ENCODE measurements around the gene ADRA2C. TPM values are rescaled to one million over a fixed set of nuclear protein-coding genes. Genes with fewer than 3 reads are reported as not detected.

Gene ADRA2C
- total RNA-seq, 1 experiment from 2014 or later, result 2.4 TPM

DNA sequence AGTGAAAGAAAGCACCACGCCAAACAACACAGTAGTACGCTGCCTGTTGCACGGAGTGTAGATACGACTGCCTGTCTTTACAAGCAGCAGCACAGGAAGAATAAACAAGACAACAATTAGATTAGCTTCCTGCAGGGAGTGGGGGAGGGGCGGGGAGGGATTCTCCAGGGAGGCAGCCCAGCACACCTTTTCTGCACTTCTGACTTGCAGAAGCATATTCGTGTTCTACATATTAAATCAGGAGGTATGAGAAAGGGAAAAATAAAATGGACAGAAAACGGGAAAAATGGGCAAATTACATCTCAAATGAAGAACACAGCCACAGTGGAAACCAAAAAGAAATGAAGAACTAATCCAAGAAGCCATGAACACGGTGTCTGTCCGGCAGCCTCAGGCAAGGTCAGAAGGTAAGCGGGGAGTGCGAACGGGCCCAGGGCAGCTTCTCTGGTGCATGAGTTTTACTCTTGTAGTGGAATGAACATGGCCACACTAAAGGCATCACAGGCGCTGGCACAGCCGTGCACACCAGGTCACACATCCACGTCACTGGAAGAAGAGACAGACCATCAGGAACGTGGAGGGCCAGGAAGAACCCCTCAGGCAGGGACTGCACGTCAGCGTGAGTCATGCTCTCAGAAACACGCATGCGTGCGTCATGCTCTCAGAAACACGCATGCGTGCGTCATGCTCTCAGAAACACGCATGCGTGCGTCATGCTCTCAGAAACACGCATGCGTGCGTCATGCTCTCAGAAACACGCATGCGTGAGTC is 20.1 kb upstream of the ADRA2C start:
- intact Hi-C loops (cut with micrococcal nuclease; ENCODE audit: unreplicated experiment), result no loop called here
- Mint-ChIP-seq H3K4me3 (ENCODE audit: low read depth, unreplicated experiment) (no peak overlapping the region), H3K36me3 (ENCODE audit: insufficient read depth, unreplicated experiment) (no peaks in the 10 kb centered on the region), H3K9me3 (ENCODE audit: low read depth, unreplicated experiment) (no peaks in the 10 kb centered on the region), H3K27me3 (ENCODE audit: unreplicated experiment) (peaks cover 67% of the 10 kb centered on the region), H3K4me1 (ENCODE audit: low read depth, unreplicated experiment) (no peaks in the 10 kb centered on the region), H3K27ac (ENCODE audit: unreplicated experiment) (no peak overlapping the region)
- DNase-seq, result no peak
- TF ChIP-seq, protein P1, sequence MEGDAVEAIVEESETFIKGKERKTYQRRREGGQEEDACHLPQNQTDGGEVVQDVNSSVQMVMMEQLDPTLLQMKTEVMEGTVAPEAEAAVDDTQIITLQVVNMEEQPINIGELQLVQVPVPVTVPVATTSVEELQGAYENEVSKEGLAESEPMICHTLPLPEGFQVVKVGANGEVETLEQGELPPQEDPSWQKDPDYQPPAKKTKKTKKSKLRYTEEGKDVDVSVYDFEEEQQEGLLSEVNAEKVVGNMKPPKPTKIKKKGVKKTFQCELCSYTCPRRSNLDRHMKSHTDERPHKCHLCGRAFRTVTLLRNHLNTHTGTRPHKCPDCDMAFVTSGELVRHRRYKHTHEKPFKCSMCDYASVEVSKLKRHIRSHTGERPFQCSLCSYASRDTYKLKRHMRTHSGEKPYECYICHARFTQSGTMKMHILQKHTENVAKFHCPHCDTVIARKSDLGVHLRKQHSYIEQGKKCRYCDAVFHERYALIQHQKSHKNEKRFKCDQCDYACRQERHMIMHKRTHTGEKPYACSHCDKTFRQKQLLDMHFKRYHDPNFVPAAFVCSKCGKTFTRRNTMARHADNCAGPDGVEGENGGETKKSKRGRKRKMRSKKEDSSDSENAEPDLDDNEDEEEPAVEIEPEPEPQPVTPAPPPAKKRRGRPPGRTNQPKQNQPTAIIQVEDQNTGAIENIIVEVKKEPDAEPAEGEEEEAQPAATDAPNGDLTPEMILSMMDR (IDR thresholded peaks at IDR 0.05; ENCODE audit: unreplicated experiment), result no peak
- CTCF ChIA-PET, result no interaction called here
- BruUV-seq (replicated peaks), result no TSS peak

DNA sequence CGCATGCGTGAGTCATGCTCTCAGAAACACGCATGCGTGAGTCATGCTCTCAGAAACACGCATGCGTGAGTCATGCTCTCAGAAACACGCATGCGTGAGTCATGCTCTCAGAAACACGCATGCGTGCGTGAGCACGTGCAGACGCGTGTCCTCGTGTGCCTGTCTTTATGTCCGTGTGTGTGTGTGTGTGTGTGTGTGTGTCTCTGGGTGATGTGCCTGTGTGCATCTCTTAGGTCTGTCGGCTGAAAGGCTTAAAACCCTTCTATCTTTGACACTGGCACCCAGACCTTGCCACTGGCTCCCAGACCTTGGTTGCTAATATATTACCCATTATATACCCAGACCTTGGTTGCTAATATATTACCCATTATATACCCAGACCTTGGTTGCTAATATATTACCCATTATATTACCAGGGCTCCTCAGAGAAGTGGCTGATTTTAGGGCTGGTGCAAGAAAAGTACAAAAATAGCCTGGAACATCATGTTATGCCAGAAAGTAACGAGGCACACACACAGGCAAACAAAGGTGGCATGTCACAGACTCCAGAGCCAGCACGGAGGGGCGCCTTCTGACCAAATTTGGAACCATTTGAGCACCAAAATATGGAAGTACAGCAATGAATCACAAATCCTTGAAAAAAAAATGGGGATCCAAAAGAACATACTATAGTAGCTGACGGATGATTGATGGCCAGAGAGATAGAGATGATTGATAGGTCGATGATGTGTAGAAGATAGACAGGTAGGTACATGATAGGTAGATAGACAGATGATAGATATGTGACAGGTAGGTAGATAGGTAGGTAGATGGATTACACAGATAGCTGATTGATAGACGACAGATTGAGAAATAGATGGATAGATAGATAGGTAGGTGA is 19.2 kb upstream of the ADRA2C start:
- intact Hi-C loops (cut with micrococcal nuclease; ENCODE audit: unreplicated experiment), result no loop called here
- CTCF ChIA-PET, result interaction anchor here (0.6 to 0.7 kb wide), 2 partner anchors 33 to 632 kb away, joined by 3 read pairs; no protein-coding TSS in a partner anchor
- peak; percentile 6 for DNase-seq
- Mint-ChIP-seq H3K4me1 (ENCODE audit: low read depth, unreplicated experiment) (no peaks in the 10 kb centered on the region), H3K27ac (ENCODE audit: unreplicated experiment) (no peak overlapping the region), H3K27me3 (ENCODE audit: unreplicated experiment) (peaks cover 68% of the 10 kb centered on the region), H3K9me3 (ENCODE audit: low read depth, unreplicated experiment) (no peaks in the 10 kb centered on the region), H3K4me3 (ENCODE audit: low read depth, unreplicated experiment) (no peak overlapping the region), H3K36me3 (ENCODE audit: insufficient read depth, unreplicated experiment) (no peaks in the 10 kb centered on the region)
- TF ChIP-seq, protein P1 (IDR thresholded peaks at IDR 0.05; ENCODE audit: unreplicated experiment), result no peak
- BruUV-seq (replicated peaks), result no TSS peak

DNA sequence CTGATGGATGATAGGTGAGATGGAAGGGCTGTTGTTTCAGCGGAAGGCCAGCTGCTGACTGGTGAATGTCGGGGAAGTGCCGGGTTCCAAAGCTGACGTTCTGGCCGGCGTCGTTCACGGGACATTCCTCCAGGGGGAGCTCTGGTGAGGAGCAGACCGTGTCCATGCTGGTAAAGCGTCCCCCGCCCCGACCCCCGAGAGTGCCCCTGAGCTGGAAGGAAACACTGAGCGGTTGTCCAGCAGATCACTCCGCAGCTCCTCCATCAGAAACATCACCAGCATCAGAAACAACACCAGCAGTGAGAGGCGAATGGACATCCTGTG is 18.6 kb upstream of the ADRA2C start:
- CTCF ChIA-PET, result interaction anchor here (0.6 to 0.7 kb wide), 2 partner anchors 33 to 631 kb away, joined by 3 read pairs; no protein-coding TSS in a partner anchor
- H3K4me3 Mint-ChIP-seq (ENCODE audit: low read depth, unreplicated experiment), result no peak overlapping the region
- intact Hi-C loops (cut with micrococcal nuclease; ENCODE audit: unreplicated experiment), result no loop called here
- no peaks in the 10 kb centered on the region for H3K36me3 Mint-ChIP-seq (ENCODE audit: insufficient read depth, unreplicated experiment)
- H3K9me3 Mint-ChIP-seq (ENCODE audit: low read depth, unreplicated experiment), result no peaks in the 10 kb centered on the region
- no peaks in the 10 kb centered on the region for H3K4me1 Mint-ChIP-seq (ENCODE audit: low read depth, unreplicated experiment)
- H3K27ac Mint-ChIP-seq (ENCODE audit: unreplicated experiment), result no peak overlapping the region
- TF ChIP-seq, protein P1 (IDR thresholded peaks at IDR 0.05; ENCODE audit: unreplicated experiment), result no peak
- peaks cover 68% of the 10 kb centered on the region for H3K27me3 Mint-ChIP-seq (ENCODE audit: unreplicated experiment)
- DNase-seq, result no peak
- no TSS peak for BruUV-seq (replicated peaks)

DNA sequence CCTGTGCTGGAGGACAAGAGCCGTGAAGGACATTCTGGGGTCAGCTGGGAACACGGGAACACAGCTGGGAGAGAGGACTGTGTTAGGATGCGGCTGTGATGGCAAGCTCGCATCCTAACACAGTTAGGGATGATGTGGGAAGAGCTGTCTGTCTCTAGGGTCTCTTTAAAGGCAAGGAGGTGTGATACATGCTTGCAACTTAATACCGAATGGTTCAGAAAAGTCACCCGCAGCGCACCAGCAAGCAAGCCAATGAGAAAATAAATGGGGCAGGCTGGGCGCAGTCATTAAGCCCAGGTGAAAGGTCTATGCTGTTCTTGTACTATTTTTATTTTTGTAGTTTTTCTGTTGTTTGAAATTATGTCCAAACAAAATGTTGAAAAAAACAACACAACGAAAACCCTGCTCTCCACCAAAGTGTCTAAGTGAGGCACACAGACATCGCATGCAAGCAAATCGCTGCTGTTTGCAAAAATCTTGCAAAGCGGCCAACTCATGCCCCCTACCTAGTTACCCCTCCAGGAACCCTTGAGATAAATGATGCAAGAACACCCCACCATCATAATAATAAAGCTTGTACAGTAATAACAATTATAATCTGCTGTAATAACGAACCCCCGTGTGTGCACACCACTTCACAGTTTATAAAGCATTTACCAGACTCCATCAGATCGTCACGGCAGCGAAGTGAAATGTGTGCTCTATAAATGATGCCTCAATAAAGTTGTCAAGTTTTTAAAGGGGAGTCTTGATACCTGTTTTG is 17.9 kb upstream of the ADRA2C start:
- H3K4me3 Mint-ChIP-seq (ENCODE audit: low read depth, unreplicated experiment), result no peak overlapping the region
- TF ChIP-seq, protein P1 (IDR thresholded peaks at IDR 0.05; ENCODE audit: unreplicated experiment), result no peak
- CTCF ChIA-PET, result interaction anchor here (0.6 kb wide), 1 partner anchor 1013 kb away, joined by 4 read pairs; no protein-coding TSS in a partner anchor
- H3K36me3 Mint-ChIP-seq (ENCODE audit: insufficient read depth, unreplicated experiment), result no peaks in the 10 kb centered on the region
- intact Hi-C loops (cut with micrococcal nuclease; ENCODE audit: unreplicated experiment), result no loop called here
- no peaks in the 10 kb centered on the region for H3K4me1 Mint-ChIP-seq (ENCODE audit: low read depth, unreplicated experiment)
- no peak for DNase-seq
- H3K27me3 Mint-ChIP-seq (ENCODE audit: unreplicated experiment), result peaks cover 64% of the 10 kb centered on the region
- H3K9me3 Mint-ChIP-seq (ENCODE audit: low read depth, unreplicated experiment), result no peaks in the 10 kb centered on the region
- BruUV-seq (replicated peaks), result no TSS peak
- no peak overlapping the region for H3K27ac Mint-ChIP-seq (ENCODE audit: unreplicated experiment)

Data from Calu3 (cell line).